Esophagus squamous epithelium (tissue), 4 donors: Measurements from ENCODE around the gene MYT1.

ENCODE experiments used
- POLR2A ChIP-seq, 4 donors: fragments of 450-650 bp; IDR thresholded peaks; one replicate each; pipeline ENCODE4 v1.6.1; 2017; ENCODE audit warnings: antibody characterized with exemption in 4 of 4, mild to moderate bottlenecking in 4 of 4, moderate library complexity in 3 of 4
- TF ChIP-seq, protein P1 (sequence below), 6 experiments: fragments of 450-650 bp in 4 of 6; fragments of 200-600 bp in 2 of 6; sonication (generic) in 2 of 6; IDR thresholded peaks; one replicate each; pipeline ENCODE4 v1.5.1; 2016 to 2019; ENCODE audit warnings: antibody characterized with exemption in 6 of 6, mild to moderate bottlenecking in 4 of 6, moderate library complexity in 4 of 6

DNA sequence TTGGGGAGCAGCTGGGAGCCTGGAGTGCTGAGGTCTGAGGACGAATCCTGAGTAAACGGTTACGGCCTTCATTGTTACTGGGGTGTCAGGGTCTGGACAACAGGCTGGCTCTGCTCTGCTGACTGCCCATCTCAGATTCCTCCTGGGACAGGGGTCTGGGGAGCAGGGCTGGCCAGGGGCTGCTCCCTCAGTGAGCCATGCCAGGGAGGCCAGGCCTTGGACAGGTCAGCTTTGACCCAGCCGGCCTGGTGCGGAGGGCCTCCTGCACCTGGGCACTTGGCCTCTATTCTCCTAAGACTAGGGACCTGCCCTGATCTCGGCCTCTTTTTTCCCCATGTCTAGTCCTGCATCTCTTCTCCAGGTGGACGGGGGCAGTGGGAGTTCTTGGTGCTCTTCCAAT lies 44.9 kb downstream of the MYT1 start:
- TF ChIP-seq, protein P1, sequence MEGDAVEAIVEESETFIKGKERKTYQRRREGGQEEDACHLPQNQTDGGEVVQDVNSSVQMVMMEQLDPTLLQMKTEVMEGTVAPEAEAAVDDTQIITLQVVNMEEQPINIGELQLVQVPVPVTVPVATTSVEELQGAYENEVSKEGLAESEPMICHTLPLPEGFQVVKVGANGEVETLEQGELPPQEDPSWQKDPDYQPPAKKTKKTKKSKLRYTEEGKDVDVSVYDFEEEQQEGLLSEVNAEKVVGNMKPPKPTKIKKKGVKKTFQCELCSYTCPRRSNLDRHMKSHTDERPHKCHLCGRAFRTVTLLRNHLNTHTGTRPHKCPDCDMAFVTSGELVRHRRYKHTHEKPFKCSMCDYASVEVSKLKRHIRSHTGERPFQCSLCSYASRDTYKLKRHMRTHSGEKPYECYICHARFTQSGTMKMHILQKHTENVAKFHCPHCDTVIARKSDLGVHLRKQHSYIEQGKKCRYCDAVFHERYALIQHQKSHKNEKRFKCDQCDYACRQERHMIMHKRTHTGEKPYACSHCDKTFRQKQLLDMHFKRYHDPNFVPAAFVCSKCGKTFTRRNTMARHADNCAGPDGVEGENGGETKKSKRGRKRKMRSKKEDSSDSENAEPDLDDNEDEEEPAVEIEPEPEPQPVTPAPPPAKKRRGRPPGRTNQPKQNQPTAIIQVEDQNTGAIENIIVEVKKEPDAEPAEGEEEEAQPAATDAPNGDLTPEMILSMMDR (IDR thresholded peaks at IDR 0.05) = no peak
- no peak for TF ChIP-seq POLR2A (IDR thresholded peaks at IDR 0.05)
